ENCODE data around the gene RHBDF1.
A peak's percentile ranks its signal among the peaks of the same experiment; 100 is the strongest.

RHBDF1 gene

GRCh38 chr16:74051-74746 lies 1.8 kb upstream of the RHBDF1 start:
- no peak for DNase-seq

- DNase-seq, result peak; percentile 81
Measured at GRCh38 chr16:71540-72401, 660 bp downstream of the RHBDF1 start.

- no peak for DNase-seq
Measured at GRCh38 chr16:71210-71539, 1.3 kb downstream of the RHBDF1 start.

- DNase-seq, result no peak
Measured at GRCh38 chr16:69181-69580, 3.2 kb downstream of the RHBDF1 start.

GRCh38 chr16:67884-68789 lies 4.3 kb downstream of the RHBDF1 start:
- DNase-seq, result no peak

GRCh38 chr16:67183-67791 lies 5.1 kb downstream of the RHBDF1 start:
- DNase-seq, result no peak

GRCh38 chr16:66309-67182 lies 5.9 kb downstream of the RHBDF1 start:
- DNase-seq, result no peak

- DNase-seq, result peak; percentile 65
Measured at GRCh38 chr16:65745-66144, 6.7 kb downstream of the RHBDF1 start.

GRCh38 chr16:64914-65255 lies 7.5 kb downstream of the RHBDF1 start:
- no peak for DNase-seq

- DNase-seq, result no peak
Measured at GRCh38 chr16:63998-64913, 8.2 kb downstream of the RHBDF1 start.

GRCh38 chr16:63466-63865 lies 9.0 kb downstream of the RHBDF1 start:
- DNase-seq, result no peak

- no peak for DNase-seq
Measured at GRCh38 chr16:62968-63391, 9.5 kb downstream of the RHBDF1 start.

- DNase-seq, result no peak
Measured at GRCh38 chr16:62283-62967, 10.0 kb downstream of the RHBDF1 start.

GRCh38 chr16:61879-62281 lies 10.6 kb downstream of the RHBDF1 start:
- no peak for DNase-seq

- DNase-seq, result no peak
Measured at GRCh38 chr16:60929-61878, 11.2 kb downstream of the RHBDF1 start.

GRCh38 chr16:60166-60565 lies 12.3 kb downstream of the RHBDF1 start:
- no peak for DNase-seq

- no peak for DNase-seq
Measured at GRCh38 chr16:59440-60059, 12.9 kb downstream of the RHBDF1 start.

Measured in fibroblast of skin of right biceps (primary cell).